GM12891 (cell line): ENCODE measurements around the gene AK1.
"Not testable (repeated sequence)": the region's sequence is repeated elsewhere in the genome, so short reads cannot be mapped to it uniquely, and the experiment has no call there.

Source experiments
- DNase-seq: peaks from one replicate; pipeline ENCODE4 v3.0.0; 2011; ENCODE audit warnings: low spot score; ENCODE audit not compliant: insufficient read length
- FAIRE-seq: peaks from 2 replicates; lab custom pipeline; 2011; peaks lifted over from hg19 to GRCh38; lab: Jason Lieb, UNC
- PAX5 ChIP-seq: IDR thresholded peaks from 2 replicates; pipeline ENCODE4 v1.6.1; 2011; ENCODE audit warnings: low read length, moderate library complexity, mild to moderate bottlenecking; ENCODE audit not compliant: insufficient read depth, severe bottlenecking
- POLR2A ChIP-seq: IDR thresholded peaks from 2 replicates; pipeline ENCODE4 v1.6.1; 2011; ENCODE audit warnings: low read depth, low read length, control low read depth
- POLR2AphosphoS5 ChIP-seq: IDR thresholded peaks from 2 replicates; pipeline ENCODE4 v1.6.1; 2011; ENCODE audit warnings: low read depth, low read length, control low read depth
- POU2F2 ChIP-seq: IDR thresholded peaks from 2 replicates; pipeline ENCODE4 v1.6.1; 2011; ENCODE audit warnings: low read depth, mild to moderate bottlenecking, control low read depth, low read length, moderate library complexity
- SPI1 ChIP-seq: IDR thresholded peaks from 2 replicates; pipeline ENCODE4 v1.6.1; 2011; ENCODE audit warnings: low read depth, low read length, control low read depth
- TAF1 ChIP-seq: IDR thresholded peaks from 2 replicates; pipeline ENCODE4 v1.6.1; 2011; ENCODE audit warnings: low read depth, low read length, control low read depth

The AK1 gene

DNA sequence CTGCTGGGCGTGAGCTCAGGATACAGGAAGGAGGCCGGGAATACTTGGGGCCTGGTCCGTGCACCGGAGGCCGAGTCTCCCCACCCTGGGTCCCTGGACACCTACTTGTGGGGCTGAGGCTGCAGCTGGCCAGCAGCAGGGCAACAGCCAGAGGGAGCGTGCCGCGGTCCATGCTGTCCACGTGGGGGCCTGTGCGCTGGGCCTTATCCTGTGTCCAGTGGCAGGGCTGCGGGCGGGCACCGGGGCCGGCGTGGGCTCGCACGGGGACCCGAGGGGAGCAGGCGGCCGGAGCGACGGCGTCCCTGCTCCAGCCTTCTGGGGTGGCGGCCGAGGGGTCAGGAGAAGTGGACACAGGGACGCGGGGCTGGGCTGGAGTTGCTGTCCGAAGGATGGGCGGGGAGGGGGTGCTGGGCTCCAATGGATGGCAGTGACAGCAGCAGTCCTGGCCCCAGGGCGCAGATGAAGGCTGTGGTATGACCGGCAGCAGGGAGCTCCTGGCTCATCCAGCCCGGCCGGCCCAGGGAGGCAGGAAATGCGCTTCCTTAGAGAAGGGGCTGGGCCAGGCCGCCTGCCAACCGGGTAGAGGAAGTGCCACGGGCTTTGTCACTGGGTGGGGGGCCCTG, 23.2 kb downstream of the AK1 start, which contains the start of gene ENG:
Gene ENG, minus strand, starts transcription at position 475 of the 623 bp plus-strand sequence. Its CDS starts 303 bp downstream, at position 172.
- DNase-seq: no peak
- TF ChIP-seq POU2F2 (no peak), PAX5 (no peak), POLR2A (no peak), TAF1 (no peak), POLR2AphosphoS5 (no peak), SPI1 (no peak)
- no peak for FAIRE-seq

DNA sequence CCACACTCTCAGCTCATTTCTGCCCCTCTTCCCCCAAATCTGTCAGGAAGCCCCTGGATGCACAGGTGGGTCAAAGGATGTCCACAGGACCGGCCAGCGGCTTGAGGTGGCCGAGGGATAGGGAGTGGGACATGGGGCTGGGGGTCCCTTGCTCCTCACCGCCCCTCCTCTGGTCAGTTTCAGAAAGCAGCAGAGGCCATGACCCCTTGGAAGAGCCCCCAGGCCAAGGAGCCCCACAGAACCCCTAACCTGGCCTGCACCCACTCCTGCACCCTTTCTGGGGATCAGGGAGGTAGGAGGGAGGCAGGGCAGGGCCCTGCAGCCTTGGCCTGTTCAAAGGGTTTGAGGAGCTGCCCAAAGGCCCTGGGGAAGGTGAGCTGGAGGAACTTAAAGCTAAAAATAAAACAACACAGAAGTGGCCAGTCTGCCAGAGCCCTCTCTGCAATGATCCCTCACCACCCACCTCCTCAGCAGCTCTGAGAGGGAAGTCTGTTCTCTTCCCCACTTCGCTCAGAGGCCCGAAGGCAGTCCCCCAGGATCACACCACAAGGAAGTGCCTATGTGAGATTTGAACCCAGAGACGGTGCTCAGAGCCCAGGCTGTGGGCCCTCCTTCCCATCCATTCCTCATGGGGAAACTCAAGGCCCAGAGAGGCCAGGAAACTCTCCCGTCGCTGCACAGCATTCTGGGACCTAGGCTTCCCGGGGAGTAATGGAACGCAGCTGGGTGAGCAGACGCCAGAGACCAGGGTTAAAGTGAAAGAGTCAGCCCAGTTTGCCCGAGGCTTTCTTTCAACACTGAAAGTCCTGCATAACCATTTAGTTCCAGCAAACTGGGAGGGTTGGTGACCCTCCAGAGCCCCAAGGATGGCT, 23.9 kb downstream of the AK1 start:
- DNase-seq: no peak
- no peak for TF ChIP-seq SPI1
- TF ChIP-seq POLR2AphosphoS5: no peak
- TF ChIP-seq POU2F2: no peak
- no peak for FAIRE-seq

DNA sequence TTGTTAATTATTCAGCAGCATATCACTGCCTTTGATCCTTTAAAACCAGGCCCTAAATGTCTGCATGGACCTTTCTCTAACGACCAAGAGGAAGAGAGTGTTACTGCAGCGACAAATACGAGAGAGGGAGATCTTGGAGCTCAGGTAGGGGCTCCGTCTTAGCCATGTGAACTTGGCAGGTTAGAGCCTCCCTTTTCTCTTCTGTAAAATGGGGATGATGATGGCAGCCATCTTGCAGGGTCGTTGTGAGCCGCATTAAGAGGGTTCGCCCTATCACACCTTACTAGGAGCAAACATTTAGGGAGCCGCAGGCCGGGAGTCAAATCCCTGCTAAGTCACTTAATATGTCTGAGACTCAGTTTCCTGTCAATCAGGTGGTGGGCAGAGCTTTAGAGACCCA, 24.6 kb downstream of the AK1 start:
- DNase-seq: no peak
- TF ChIP-seq PAX5 (no peak), SPI1 (no peak), POLR2A (no peak), POLR2AphosphoS5 (no peak), TAF1 (no peak), POU2F2 (no peak)
- FAIRE-seq: no peak

DNA sequence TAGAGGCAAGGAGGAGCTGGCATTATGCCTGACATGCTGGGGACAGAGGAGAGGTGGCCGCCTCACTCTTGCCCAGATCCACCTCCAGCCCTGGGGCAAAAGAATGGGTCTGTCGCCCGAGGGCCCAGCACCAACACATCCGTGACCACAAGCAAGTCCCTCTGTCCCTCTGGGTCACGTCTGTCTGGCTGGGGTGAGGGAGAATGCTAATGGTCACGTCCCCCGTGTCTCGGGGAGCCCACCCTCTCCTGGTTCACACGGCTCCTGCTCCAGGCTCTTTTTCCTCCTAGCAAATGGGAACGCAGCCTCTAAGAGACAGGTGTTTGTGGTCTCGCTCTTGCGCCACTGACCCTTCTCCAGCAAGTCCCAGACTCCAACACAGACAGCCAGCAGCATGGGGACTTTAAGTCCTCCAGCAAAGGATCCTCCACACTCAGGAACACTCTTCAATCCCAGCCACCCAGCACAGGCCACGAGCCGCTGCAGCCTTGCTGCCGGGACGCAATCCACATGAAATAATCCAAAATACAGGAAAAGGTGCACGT, 27.1 kb downstream of the AK1 start:
- DNase-seq (no peak), FAIRE-seq (no peak)
- TF ChIP-seq POLR2AphosphoS5 (no peak), PAX5 (no peak), POU2F2 (no peak), TAF1 (no peak)

DNA sequence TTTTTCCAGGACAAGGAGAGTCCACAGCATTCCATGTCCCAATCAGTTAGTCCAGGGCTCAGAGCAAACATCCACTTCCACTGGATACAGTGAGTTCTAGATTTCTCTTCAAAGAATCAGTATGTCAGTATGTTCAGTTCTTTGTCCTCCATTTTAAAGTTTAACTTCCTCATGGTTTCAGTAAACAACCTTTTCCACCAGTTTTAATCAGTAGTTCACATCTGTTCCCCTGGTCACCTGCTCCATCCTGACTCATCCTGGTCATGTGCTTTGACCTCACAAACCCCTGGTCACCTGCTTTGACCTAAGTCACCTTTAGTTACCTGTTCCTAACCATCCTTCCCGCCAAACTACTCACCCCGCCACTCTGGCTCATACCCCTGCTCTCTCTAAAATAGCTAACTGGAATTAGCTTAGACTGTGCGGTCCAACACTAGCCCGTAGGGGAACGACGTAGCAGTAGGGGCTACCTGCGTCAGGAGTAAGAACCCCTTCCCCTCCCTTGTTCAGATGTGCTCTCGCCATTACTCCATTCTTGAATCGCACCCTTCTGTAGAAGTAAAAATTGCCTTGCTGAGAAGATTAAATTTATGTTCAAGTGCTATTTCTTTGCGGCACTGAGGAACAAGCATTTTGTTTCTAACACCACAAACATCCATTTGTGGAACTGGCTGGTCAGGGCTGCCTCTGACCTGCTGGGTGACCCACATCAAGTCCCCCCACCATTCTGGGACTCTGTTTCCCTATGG, 28.5 kb downstream of the AK1 start:
- FAIRE-seq (no peak), DNase-seq (no peak)
- TF ChIP-seq PAX5: no peak

DNA sequence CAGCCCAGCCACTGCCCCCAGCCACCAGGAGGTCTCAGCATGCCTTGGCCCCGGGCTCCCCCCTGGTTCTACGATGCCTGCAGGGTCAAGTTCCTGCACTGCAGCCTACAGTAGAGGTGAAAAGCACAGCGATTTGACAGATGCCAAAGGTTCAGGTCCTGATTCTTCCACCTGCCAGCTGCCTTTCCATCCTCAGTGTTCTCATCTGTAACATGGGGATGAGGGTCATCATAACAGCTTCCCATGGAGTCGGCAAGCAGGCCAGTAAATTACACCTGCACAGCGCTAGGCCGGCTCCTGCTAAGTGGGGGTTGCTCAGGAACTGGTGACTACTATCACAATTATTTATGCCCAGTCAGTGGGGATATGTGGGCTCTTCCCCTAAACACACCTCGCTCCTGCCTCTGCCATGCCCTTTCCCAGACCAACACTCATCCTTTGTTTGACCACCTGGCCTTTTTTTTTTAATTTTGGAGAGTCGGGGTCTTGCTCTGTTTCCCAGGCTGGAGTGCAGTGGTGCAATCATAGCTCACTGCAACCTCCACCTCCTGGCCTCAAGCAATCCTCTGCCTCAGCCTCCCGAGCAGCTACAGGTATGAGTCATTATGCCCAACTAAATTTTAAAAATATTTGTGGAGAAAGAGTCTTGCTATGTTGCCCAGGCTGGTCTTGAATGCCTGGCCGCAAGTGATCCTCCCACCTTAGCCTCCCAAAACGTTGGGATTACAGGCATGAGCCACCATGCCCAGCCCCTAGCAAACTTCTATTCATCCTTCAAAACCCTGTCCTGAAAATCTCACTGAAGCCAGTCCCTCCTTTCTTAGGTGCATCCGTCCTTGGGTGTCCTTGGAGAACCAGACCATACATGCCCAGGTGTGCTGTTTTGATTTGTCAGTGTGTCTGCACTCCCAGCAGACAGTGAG, 29.4 kb downstream of the AK1 start:
- no peak for FAIRE-seq
- DNase-seq: no peak
- no peak for TF ChIP-seq PAX5
- no peak for TF ChIP-seq TAF1
- no peak for TF ChIP-seq SPI1
- TF ChIP-seq POLR2A: no peak
- no peak for TF ChIP-seq POU2F2
- TF ChIP-seq POLR2AphosphoS5: no peak

DNA sequence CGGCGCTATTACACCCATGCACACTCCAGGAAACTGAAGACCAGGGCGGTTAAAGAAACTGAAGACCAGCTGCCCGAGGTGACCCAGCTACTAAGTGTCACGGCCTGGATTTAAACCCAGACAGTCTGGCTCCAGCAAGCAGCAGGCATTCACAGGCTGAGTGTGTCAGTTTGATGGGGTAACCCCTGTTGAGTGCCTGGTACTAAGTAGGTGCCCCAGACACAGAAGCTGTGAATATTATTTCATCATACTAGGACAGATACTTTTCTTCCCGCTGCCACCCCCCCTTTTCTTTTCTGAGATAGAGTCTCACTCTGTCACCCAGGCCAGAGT, 30.3 kb downstream of the AK1 start:
- FAIRE-seq (no peak), DNase-seq (no peak)
- TF ChIP-seq POLR2A (no peak), POLR2AphosphoS5 (no peak), POU2F2 (no peak), PAX5 (no peak), SPI1 (no peak), TAF1 (no peak)

DNA sequence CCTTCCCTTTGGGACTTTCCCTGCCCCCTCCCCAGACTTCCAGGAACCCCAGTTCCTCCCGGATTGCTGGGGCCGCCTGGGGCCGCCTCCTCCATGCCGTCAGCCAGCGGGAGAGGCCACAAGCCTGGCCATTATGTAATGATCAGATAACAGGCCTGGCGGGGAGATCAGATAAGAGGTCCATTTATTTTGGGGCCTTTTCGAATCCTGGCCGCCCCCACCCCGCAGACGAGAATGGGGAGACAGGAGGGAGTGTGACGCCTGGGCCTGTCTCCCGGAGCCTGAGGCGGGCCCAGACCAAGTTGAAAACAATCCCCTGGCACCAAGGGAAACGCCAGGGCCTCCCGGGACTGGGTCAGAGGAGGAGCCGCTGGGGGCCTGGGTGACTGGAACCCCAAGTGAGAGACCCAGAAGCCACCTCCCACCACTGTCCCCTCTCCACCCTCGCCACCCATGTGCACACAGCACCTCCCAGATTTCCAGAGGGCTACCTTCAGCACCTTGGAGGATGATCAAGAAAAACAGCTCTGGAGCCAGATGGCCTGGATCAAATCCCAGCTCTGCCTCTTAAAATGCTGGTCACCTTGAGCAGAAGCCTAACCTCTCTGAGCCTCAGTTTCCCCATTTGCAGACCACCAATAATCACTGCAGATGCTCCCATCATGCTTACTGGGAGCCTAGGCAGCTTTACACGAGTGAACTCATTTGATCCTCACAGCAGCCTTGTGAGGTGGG, 30.9 kb downstream of the AK1 start:
- DNase-seq: no peak
- FAIRE-seq: no peak
- no peak for TF ChIP-seq TAF1
- no peak for TF ChIP-seq POLR2AphosphoS5
- TF ChIP-seq POLR2A: no peak
- TF ChIP-seq SPI1: no peak

DNA sequence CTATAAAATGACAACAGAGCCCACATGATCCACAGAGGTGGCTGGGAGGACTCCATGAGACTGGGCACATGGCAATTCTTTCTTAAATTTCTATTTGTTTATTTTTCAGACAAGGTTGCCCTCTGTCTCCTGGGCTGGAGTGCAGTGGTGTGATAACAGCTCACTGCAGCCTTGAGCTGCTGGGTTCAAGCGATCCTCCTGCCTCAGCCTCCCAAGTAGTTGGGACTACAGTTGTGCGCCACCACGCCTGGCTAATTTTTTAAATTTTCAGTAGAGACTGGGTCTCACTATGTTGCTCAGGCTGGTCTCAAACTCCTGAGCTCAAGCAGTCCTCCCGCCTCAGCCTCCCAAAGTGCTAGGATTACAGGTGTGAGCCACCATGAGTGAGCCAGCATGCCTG, 31.9 kb downstream of the AK1 start:
- DNase-seq, FAIRE-seq: not testable (repeated sequence)
